ENCODE results near the gene FUT2. TPM values are rescaled to one million over a fixed set of nuclear protein-coding genes. Genes with fewer than 3 reads are reported as not detected.

Gene FUT2
- total and polyA plus RNA-seq, 2 of the 13 experiments (the other 11 are each of a cell fraction or from before 2014, with no cell fraction given), result 0.07 TPM; not detected in 1

DNA sequence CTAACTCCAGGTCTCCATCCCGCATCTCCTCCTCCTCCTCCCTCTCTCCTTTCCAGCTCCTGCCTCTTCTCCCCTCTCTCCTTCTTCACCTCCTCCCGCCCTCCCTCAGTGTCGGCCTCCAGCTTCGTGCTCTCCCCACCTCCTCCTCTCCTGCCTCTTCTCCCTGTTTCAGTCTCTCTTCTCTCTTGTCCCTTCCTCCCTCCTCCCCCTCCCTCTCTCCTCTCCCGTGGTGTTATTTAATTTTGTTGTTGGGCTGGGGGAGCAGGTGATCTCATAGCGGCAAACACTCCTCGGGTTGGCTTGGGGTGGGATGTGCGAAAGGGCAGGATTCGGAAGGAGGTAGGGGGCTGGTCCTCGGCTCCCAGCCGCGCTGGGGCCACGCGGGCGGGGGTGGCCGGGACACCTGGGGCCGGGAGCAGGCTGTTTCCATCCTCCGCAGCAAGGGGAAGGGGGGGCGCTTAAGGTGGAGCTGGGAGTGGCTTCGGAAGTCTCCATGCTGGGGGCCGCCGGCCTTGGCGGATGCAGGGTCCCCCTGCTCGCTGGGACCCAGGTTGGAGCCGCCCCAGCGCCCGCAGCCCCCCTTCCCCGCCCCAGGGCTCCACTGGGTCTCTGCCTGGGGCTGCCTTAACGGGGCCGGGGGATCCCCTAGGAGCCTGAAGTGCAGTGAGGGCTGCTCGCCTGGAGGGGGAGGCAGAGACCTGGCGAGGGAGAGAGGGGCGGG lies 49.6 kb upstream of the FUT2 start, which contains the start of gene CA11 (continued):
- TF ChIP-seq, protein P1, sequence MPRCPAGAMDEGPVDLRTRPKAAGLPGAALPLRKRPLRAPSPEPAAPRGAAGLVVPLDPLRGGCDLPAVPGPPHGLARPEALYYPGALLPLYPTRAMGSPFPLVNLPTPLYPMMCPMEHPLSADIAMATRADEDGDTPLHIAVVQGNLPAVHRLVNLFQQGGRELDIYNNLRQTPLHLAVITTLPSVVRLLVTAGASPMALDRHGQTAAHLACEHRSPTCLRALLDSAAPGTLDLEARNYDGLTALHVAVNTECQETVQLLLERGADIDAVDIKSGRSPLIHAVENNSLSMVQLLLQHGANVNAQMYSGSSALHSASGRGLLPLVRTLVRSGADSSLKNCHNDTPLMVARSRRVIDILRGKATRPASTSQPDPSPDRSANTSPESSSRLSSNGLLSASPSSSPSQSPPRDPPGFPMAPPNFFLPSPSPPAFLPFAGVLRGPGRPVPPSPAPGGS (CRISPR knock-in tag; IDR thresholded peaks at IDR 0.05), result peak; percentile 51; the same call in 1 of the 2 replicates
- TF ChIP-seq BCL6 (CRISPR knock-in tag; IDR thresholded peaks at IDR 0.05) (peak; percentile 18; the same call in 1 of the 2 replicates), SMC3 (IDR thresholded peaks at IDR 0.05; ENCODE audit: low read length) (peak; percentile 25; the same call in 1 of the 2 replicates), HIVEP1 (CRISPR knock-in tag; IDR thresholded peaks at IDR 0.05) (peak; percentile 56; the same call in 1 of the 2 replicates), ZBTB7A (CRISPR knock-in tag; IDR thresholded peaks at IDR 0.05) (peak; percentile 21; the same call in 1 of the 2 replicates), IKZF1 (IDR thresholded peaks at IDR 0.05) (no peak), KDM5B (CRISPR knock-in tag; IDR thresholded peaks at IDR 0.05; ENCODE audit: borderline replicate concordance) (peak; percentile 55; the same call in 1 of the 2 replicates)
- TF ChIP-seq, protein P2, sequence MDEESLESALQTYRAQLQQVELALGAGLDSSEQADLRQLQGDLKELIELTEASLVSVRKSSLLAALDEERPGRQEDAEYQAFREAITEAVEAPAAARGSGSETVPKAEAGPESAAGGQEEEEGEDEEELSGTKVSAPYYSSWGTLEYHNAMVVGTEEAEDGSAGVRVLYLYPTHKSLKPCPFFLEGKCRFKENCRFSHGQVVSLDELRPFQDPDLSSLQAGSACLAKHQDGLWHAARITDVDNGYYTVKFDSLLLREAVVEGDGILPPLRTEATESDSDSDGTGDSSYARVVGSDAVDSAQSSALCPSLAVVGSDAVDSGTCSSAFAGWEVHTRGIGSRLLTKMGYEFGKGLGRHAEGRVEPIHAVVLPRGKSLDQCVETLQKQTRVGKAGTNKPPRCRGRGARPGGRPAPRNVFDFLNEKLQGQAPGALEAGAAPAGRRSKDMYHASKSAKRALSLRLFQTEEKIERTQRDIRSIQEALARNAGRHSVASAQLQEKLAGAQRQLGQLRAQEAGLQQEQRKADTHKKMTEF (CRISPR knock-in tag; IDR thresholded peaks at IDR 0.05), result peak; percentile 78
- TF ChIP-seq, protein P3, sequence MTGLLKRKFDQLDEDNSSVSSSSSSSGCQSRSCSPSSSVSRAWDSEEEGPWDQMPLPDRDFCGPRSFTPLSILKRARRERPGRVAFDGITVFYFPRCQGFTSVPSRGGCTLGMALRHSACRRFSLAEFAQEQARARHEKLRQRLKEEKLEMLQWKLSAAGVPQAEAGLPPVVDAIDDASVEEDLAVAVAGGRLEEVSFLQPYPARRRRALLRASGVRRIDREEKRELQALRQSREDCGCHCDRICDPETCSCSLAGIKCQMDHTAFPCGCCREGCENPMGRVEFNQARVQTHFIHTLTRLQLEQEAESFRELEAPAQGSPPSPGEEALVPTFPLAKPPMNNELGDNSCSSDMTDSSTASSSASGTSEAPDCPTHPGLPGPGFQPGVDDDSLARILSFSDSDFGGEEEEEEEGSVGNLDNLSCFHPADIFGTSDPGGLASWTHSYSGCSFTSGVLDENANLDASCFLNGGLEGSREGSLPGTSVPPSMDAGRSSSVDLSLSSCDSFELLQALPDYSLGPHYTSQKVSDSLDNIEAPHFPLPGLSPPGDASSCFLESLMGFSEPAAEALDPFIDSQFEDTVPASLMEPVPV (CRISPR knock-in tag; IDR thresholded peaks at IDR 0.05), result no peak
- TF ChIP-seq, protein P4, sequence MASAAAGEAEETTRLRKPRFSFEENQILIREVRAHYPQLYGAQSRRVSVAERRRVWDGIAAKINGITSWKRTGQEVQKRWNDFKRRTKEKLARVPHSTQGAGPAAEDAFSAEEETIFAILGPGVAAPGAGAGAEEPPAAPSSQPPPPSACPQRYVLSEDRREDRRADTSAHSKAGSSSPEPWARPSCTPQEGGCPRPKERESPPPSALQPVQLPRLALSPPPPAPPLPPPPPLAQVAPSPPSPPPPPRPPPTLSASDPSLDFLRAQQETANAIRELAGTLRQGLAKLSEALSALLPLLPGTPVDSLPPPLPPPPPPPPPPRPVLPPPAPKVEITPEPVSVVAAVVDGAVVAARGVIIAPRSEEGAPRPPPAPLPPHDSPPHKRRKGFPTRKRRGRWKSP (CRISPR knock-in tag; IDR thresholded peaks at IDR 0.05), result 0 out of 2 replicates have a peak, but pooled peaks have one; percentile 20
- TF ChIP-seq, protein P5, sequence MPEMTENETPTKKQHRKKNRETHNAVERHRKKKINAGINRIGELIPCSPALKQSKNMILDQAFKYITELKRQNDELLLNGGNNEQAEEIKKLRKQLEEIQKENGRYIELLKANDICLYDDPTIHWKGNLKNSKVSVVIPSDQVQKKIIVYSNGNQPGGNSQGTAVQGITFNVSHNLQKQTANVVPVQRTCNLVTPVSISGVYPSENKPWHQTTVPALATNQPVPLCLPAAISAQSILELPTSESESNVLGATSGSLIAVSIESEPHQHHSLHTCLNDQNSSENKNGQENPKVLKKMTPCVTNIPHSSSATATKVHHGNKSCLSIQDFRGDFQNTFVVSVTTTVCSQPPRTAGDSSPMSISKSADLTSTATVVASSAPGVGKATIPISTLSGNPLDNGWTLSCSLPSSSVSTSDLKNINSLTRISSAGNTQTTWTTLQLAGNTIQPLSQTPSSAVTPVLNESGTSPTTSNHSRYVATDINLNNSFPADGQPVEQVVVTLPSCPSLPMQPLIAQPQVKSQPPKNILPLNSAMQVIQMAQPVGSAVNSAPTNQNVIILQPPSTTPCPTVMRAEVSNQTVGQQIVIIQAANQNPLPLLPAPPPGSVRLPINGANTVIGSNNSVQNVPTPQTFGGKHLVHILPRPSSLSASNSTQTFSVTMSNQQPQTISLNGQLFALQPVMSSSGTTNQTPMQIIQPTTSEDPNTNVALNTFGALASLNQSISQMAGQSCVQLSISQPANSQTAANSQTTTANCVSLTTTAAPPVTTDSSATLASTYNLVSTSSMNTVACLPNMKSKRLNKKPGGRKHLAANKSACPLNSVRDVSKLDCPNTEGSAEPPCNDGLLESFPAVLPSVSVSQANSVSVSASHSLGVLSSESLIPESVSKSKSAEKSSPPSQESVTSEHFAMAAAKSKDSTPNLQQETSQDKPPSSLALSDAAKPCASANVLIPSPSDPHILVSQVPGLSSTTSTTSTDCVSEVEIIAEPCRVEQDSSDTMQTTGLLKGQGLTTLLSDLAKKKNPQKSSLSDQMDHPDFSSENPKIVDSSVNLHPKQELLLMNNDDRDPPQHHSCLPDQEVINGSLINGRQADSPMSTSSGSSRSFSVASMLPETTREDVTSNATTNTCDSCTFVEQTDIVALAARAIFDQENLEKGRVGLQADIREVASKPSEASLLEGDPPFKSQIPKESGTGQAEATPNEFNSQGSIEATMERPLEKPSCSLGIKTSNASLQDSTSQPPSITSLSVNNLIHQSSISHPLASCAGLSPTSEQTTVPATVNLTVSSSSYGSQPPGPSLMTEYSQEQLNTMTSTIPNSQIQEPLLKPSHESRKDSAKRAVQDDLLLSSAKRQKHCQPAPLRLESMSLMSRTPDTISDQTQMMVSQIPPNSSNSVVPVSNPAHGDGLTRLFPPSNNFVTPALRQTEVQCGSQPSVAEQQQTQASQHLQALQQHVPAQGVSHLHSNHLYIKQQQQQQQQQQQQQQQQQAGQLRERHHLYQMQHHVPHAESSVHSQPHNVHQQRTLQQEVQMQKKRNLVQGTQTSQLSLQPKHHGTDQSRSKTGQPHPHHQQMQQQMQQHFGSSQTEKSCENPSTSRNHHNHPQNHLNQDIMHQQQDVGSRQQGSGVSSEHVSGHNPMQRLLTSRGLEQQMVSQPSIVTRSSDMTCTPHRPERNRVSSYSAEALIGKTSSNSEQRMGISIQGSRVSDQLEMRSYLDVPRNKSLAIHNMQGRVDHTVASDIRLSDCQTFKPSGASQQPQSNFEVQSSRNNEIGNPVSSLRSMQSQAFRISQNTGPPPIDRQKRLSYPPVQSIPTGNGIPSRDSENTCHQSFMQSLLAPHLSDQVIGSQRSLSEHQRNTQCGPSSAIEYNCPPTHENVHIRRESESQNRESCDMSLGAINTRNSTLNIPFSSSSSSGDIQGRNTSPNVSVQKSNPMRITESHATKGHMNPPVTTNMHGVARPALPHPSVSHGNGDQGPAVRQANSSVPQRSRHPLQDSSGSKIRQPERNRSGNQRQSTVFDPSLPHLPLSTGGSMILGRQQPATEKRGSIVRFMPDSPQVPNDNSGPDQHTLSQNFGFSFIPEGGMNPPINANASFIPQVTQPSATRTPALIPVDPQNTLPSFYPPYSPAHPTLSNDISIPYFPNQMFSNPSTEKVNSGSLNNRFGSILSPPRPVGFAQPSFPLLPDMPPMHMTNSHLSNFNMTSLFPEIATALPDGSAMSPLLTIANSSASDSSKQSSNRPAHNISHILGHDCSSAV (CRISPR knock-in tag; IDR thresholded peaks at IDR 0.05; ENCODE audit: borderline replicate concordance), result no peak
